IPS-18c (cell line): ENCODE results near the gene NID2.

Experiments used
- H3K4me3 ChIP-seq: 2 replicates; pipeline ENCODE4 v1.7.0; 2013; ENCODE audit warnings: low read depth, mild to moderate bottlenecking, low read length, moderate library complexity; ENCODE audit not compliant: insufficient read depth
- H3K9me3 ChIP-seq: one replicate; pipeline ENCODE4 v1.6.1; 2013; ENCODE audit warnings: mild to moderate bottlenecking, low read length, moderate library complexity; ENCODE audit not compliant: control insufficient read depth, insufficient read depth

The NID2 gene

GRCh38 chr14:52020866-52021717, 47.8 kb downstream of the NID2 start:
- Histone ChIP-seq H3K9me3 (no peaks in the 10 kb centered on the region), H3K4me3 (no peak overlapping the region)

GRCh38 chr14:52020161-52020714, 48.6 kb downstream of the NID2 start:
- H3K4me3 ChIP-seq: no peak overlapping the region
- no peaks in the 10 kb centered on the region for H3K9me3 ChIP-seq

- Histone ChIP-seq H3K9me3 (no peaks in the 10 kb centered on the region), H3K4me3 (no peak overlapping the region)
These were observed 49.9 kb downstream of the NID2 start for GRCh38 chr14:52018970-52019369.

- Histone ChIP-seq H3K4me3 (no peak overlapping the region), H3K9me3 (no peaks in the 10 kb centered on the region)
These were observed 50.6 kb downstream of the NID2 start for GRCh38 chr14:52018252-52018651.

- Histone ChIP-seq H3K4me3 (no peak overlapping the region), H3K9me3 (no peaks in the 10 kb centered on the region)
These were observed 53.3 kb downstream of the NID2 start for GRCh38 chr14:52015411-52016030.

- Histone ChIP-seq H3K4me3 (no peak overlapping the region), H3K9me3 (no peaks in the 10 kb centered on the region)
These were observed 54.1 kb downstream of the NID2 start for GRCh38 chr14:52014601-52015267.

GRCh38 chr14:52013984-52014600, 54.8 kb downstream of the NID2 start:
- no peak overlapping the region for H3K4me3 ChIP-seq

GRCh38 chr14:52012635-52013034, 56.2 kb downstream of the NID2 start:
- H3K9me3 ChIP-seq: no peaks in the 10 kb centered on the region
- H3K4me3 ChIP-seq: no peak overlapping the region

More at GRCh38 chr14:52013984-52014600, 54.8 kb downstream of the NID2 start:
- no peaks in the 10 kb centered on the region for H3K9me3 ChIP-seq

- no peak overlapping the region for H3K4me3 ChIP-seq
- no peaks in the 10 kb centered on the region for H3K9me3 ChIP-seq
These were observed 57.3 kb downstream of the NID2 start for GRCh38 chr14:52011523-52011922.

- H3K4me3 ChIP-seq: no peak overlapping the region
- no peaks in the 10 kb centered on the region for H3K9me3 ChIP-seq
These were observed 58.6 kb downstream of the NID2 start for GRCh38 chr14:52010173-52010693.

GRCh38 chr14:52008136-52008535, 60.7 kb downstream of the NID2 start:
- H3K4me3 ChIP-seq: no peak overlapping the region
- H3K9me3 ChIP-seq: no peaks in the 10 kb centered on the region

GRCh38 chr14:52007637-52008036, 61.2 kb downstream of the NID2 start:
- no peak overlapping the region for H3K4me3 ChIP-seq

GRCh38 chr14:52007211-52007610, 61.6 kb downstream of the NID2 start:
- Histone ChIP-seq H3K9me3 (no peaks in the 10 kb centered on the region), H3K4me3 (no peak overlapping the region)

More at GRCh38 chr14:52007637-52008036, 61.2 kb downstream of the NID2 start:
- no peaks in the 10 kb centered on the region for H3K9me3 ChIP-seq

GRCh38 chr14:52006361-52006760, 62.5 kb downstream of the NID2 start:
- no peak overlapping the region for H3K4me3 ChIP-seq
- H3K9me3 ChIP-seq: no peaks in the 10 kb centered on the region

GRCh38 chr14:52005625-52006024, 63.2 kb downstream of the NID2 start:
- no peak overlapping the region for H3K4me3 ChIP-seq

GRCh38 chr14:52003324-52003723, 65.5 kb downstream of the NID2 start:
- no peak overlapping the region for H3K4me3 ChIP-seq
- H3K9me3 ChIP-seq: no peaks in the 10 kb centered on the region

More at GRCh38 chr14:52005625-52006024, 63.2 kb downstream of the NID2 start:
- no peaks in the 10 kb centered on the region for H3K9me3 ChIP-seq

- Histone ChIP-seq H3K4me3 (no peak overlapping the region), H3K9me3 (no peaks in the 10 kb centered on the region)
These were observed 66.3 kb downstream of the NID2 start for GRCh38 chr14:52002542-52002941.
